Measurements from ENCODE around the gene CORO1C.
"Not testable (repeated sequence)": the region's sequence is repeated elsewhere in the genome, so short reads cannot be mapped to it uniquely, and the experiment has no call there.

CORO1C gene

DNA sequence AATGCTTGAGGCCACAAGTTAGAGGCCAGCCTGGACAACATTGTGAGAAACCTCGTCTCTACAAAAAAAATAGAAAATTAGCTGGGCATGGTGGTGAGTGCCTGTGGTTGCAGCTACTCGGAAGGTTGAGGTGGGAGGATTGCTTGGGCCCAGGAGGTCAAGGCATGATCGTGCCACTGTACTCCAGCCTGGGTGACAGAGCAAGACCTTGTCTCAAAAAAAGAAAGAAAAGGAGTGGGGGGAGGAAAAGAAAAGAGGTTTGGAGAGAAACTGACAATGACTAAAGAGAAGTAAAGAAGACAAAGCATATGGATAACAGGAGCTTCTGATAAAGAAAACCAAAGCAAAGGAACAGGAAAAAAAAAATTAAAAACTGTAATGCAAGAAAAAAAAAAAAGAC, 60.2 kb downstream of the CORO1C start:
- DNase-seq (ENCODE audit: low spot score): no peak

DNA sequence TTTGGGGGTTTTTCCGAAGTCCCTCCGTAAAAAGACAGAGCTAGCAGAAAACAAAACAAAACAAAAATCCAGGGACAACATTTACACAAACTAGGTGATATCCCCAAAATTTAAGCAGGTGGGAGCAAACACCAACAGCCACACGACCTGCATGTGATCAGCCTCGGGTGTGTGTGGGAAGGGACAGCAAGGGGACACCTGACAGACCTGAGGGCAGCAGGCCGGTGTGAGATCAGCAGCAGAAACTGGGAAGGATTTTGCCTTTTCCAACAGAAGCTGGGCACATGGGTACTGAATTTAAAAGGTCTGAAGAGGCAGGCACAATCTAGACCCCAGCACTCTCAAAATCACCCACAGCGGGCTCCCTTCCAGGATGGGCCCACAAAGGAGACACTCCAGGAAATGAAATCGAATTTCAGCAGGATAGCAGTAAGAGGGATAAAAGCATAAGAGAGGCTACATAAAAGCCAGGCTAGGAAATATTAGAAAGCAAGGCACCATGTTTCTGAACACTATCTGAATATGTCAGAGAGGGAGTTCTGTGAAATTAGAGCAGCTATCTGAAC, 61.2 kb downstream of the CORO1C start:
- no peak for DNase-seq (ENCODE audit: low spot score)

GRCh38 chr12:108668542-108668941, 62.8 kb downstream of the CORO1C start:
- DNase-seq (ENCODE audit: low spot score): no peak

DNA sequence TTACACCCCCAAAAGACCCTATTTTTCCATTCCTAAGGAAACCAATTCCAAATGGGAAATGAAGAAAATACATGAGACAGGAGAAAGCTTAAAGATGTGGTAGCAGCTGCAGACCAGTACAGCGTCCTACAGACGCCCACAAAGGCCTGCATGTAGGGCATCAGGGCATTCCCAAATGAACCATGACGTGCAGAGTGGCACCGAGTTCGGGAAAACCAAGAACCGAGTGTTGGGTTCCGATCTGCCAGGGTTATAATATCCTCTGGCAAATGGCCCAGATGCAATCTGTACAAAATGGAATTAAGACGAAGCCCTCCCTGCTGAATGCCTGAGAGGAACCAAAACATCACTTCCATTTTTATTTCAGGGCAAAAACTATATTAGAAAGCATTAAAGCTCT, 63.3 kb downstream of the CORO1C start:
- DNase-seq (ENCODE audit: low spot score): no peak

- no peak for DNase-seq (ENCODE audit: low spot score)
Observed at GRCh38 chr12:108667349-108667748, 64.0 kb downstream of the CORO1C start.

- peak; percentile 52 for DNase-seq (ENCODE audit: low spot score)
Observed at GRCh38 chr12:108666401-108666881, 64.9 kb downstream of the CORO1C start.

GRCh38 chr12:108665608-108666202, 65.6 kb downstream of the CORO1C start:
- DNase-seq (ENCODE audit: low spot score): no peak

GRCh38 chr12:108664338-108665258, 66.7 kb downstream of the CORO1C start:
- peak; percentile 87 for DNase-seq (ENCODE audit: low spot score)

DNA sequence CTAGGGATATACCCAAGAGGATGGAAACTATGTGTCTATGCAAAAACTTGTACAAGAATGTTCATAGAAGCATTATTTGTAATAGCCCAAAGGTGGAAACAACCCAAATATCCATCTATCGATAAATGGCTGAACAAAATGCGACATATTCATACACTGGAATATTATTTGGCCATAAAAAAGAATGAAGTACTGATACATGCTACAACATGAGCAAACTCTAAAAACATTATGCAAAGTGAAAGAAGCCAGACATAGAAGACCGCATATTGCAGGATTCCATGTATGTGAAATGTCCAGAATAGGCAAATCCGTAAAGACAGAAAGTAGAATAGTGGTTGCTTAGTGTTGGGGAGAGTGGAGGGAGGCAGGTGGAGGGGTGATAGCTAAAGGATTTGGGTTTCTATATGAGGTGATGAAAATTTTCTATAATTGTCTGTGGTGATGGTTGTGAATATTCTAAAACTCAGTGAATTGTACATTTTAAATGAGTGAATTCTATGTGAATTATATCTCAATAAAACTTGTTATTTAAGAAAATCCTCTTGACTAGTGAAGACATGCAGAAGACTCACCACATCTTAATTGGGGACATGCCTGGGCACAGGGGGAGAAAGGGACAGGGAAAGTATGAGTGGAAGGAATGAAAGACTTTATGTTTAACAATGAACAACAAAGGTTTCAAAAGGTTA, 67.8 kb downstream of the CORO1C start:
- DNase-seq (ENCODE audit: low spot score): no peak

GRCh38 chr12:108658115-108658514, 73.2 kb downstream of the CORO1C start:
- not testable (repeated sequence) for DNase-seq (ENCODE audit: low spot score)

DNA sequence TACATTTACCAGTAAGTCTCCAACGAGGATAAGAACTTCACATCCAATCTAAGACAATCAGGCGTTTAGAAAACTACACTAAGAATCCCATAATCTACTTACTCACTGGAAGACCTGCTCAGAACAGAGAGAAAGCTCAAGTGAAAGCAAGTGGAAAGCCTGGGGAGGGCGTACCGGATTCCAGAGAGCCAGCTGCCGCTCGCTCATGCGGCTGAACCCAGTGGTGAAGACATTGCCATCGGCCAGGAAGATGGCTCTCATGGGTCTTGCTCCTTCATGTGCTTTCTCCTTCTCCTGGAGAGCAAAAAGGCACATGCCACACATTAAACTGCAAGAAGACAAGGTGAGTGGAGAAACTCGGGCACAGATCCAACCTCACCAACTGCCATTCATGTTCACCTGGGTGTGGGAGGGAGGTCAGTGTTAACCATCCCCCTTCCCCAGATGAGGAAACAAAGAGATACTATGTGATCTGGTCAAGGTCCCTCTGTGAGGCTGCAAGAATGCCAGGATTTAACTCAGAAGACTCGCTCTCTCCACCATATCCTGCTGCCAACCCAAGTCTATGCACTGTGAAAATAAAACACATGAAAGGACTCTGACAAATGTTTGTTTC, 74.1 kb downstream of the CORO1C start:
- DNase-seq (ENCODE audit: low spot score): no peak

- not testable (repeated sequence) for DNase-seq (ENCODE audit: low spot score)
Observed at GRCh38 chr12:108656247-108656646, 75.1 kb downstream of the CORO1C start.

GRCh38 chr12:108655812-108656175, 75.5 kb downstream of the CORO1C start:
- not testable (repeated sequence) for DNase-seq (ENCODE audit: low spot score)

GRCh38 chr12:108654622-108655021, 76.7 kb downstream of the CORO1C start:
- not testable (repeated sequence) for DNase-seq (ENCODE audit: low spot score)

- DNase-seq (ENCODE audit: low spot score): no peak
Observed at GRCh38 chr12:108653922-108654321, 77.4 kb downstream of the CORO1C start.

GRCh38 chr12:108653082-108653516, 78.2 kb downstream of the CORO1C start:
- DNase-seq (ENCODE audit: low spot score): no peak

GRCh38 chr12:108650083-108650482, 81.2 kb downstream of the CORO1C start:
- no peak for DNase-seq (ENCODE audit: low spot score)

DNA sequence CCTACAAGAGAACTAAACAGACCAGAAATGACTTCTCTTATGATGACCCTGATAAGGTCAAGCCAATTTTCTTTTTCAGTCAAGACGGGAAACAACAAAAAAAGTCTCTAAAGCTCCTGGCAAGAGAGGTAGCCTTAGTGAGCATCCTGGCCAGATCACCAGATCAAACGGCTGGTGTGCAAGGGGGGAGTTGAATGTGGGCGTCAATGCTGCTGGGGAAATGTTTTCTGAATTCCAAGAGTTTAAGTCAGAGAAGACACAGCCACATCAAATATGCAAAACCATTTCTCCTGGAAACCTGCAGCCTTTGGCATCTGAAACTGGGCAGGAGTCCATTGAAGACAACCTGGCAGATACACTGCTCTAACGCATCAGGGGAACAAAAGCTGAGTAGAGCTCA, 81.6 kb downstream of the CORO1C start:
- peak; percentile 85 for DNase-seq (ENCODE audit: low spot score)

DNA sequence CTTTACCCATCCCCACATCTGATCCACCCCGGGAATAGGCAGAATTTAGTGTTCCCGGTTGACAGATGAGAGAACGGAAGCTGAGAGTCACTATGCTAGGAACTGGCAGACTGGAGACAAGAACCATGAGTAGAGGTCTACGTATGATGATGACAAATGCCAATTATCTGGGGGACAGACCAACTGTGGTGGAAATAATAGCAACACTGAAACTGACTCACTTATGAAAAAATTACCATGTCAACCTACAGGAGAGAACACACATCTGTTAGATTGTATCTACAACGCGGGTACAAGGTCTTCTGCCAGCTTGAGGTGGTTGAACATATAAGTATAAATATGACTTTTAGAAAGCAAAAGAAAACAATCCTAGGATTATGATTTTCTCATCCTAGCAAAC, 82.2 kb downstream of the CORO1C start:
- peak; percentile 46 for DNase-seq (ENCODE audit: low spot score)

DNA sequence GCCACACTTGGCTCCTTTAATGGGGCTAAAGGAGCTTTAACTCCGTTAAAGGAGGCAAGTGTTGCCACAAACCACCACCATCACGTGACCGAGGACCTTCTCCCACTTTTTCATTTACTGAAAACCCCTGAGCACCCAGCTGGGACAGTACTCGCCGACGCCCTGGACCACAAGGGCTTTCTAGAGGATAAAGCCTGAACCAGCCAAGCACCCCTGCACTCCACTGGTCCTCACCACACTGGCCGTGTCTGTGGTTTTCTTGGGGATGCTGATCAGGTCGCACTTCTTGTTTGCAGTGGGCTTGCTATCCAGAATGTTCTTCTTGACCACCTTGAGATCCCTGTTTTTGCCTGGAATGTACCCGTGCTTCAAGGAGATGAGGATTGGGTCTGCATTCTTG, 82.9 kb downstream of the CORO1C start:
- no peak for DNase-seq (ENCODE audit: low spot score)

GRCh38 chr12:108647585-108648287, 83.6 kb downstream of the CORO1C start:
- no peak for DNase-seq (ENCODE audit: low spot score)

All from AG20443 (cell line).